ENCODE data around the gene TNFRSF4.
"Not testable (repeated sequence)": the region's sequence is repeated elsewhere in the genome, so short reads cannot be mapped to it uniquely, and the experiment has no call there.

The TNFRSF4 gene

GRCh38 chr1:1197551-1198422, 16.2 kb downstream of the TNFRSF4 start:
- H3K4me1 Mint-ChIP-seq = peaks cover 12% of the 10 kb centered on the region
- H3K27ac Mint-ChIP-seq = no peak overlapping the region
- H3K4me3 Mint-ChIP-seq = no peak overlapping the region
- H3K27me3 Mint-ChIP-seq = no peaks in the 10 kb centered on the region
- H3K36me3 Mint-ChIP-seq (ENCODE audit: low read depth) = no peaks in the 10 kb centered on the region
- H3K9me3 Mint-ChIP-seq = peaks cover 7% of the 10 kb centered on the region
- DNase-seq (no peak), ATAC-seq (no peak)

GRCh38 chr1:1197188-1197500, 16.8 kb downstream of the TNFRSF4 start:
- Mint-ChIP-seq H3K27ac (no peak overlapping the region), H3K4me3 (no peak overlapping the region), H3K9me3 (peaks cover 7% of the 10 kb centered on the region), H3K4me1 (peaks cover 12% of the 10 kb centered on the region), H3K27me3 (no peaks in the 10 kb centered on the region), H3K36me3 (ENCODE audit: low read depth) (peaks cover under 1% of the 10 kb centered on the region)
- DNase-seq (no peak), ATAC-seq (no peak)

- H3K4me3 Mint-ChIP-seq = no peak overlapping the region
- H3K4me1 Mint-ChIP-seq = peaks cover 12% of the 10 kb centered on the region
- peaks cover 12% of the 10 kb centered on the region for H3K9me3 Mint-ChIP-seq
- peaks cover 1% of the 10 kb centered on the region for H3K27me3 Mint-ChIP-seq
- H3K27ac Mint-ChIP-seq = no peak overlapping the region
- DNase-seq (no peak), ATAC-seq (no peak)
- peaks cover 3% of the 10 kb centered on the region for H3K36me3 Mint-ChIP-seq (ENCODE audit: low read depth)
These were observed 17.3 kb downstream of the TNFRSF4 start for GRCh38 chr1:1196431-1197187.

- not testable (repeated sequence) for H3K4me3 Mint-ChIP-seq; H3K36me3 Mint-ChIP-seq (ENCODE audit: low read depth); H3K27ac Mint-ChIP-seq; DNase-seq; H3K27me3 Mint-ChIP-seq; ATAC-seq
- peaks cover 12% of the 10 kb centered on the region for H3K4me1 Mint-ChIP-seq
- peaks cover 12% of the 10 kb centered on the region for H3K9me3 Mint-ChIP-seq
These were observed 18.2 kb downstream of the TNFRSF4 start for GRCh38 chr1:1195726-1196125.

GRCh38 chr1:1194723-1195122, 19.2 kb downstream of the TNFRSF4 start:
- Mint-ChIP-seq H3K27me3 (peaks cover 1% of the 10 kb centered on the region), H3K4me3 (no peak overlapping the region), H3K36me3 (ENCODE audit: low read depth) (peaks cover 3% of the 10 kb centered on the region), H3K9me3 (peaks cover 12% of the 10 kb centered on the region), H3K27ac (no peak overlapping the region), H3K4me1 (peaks cover 2% of the 10 kb centered on the region)
- DNase-seq (no peak), ATAC-seq (no peak)

GRCh38 chr1:1191734-1192133, 22.2 kb downstream of the TNFRSF4 start:
- Mint-ChIP-seq H3K27me3 (peaks cover 3% of the 10 kb centered on the region), H3K4me3 (no peak overlapping the region), H3K4me1 (no peaks in the 10 kb centered on the region), H3K36me3 (ENCODE audit: low read depth) (peaks cover 3% of the 10 kb centered on the region), H3K9me3 (peaks cover 12% of the 10 kb centered on the region), H3K27ac (no peak overlapping the region)
- ATAC-seq (no peak), DNase-seq (no peak)

GRCh38 chr1:1189111-1189510, 24.8 kb downstream of the TNFRSF4 start:
- DNase-seq = no peak

GRCh38 chr1:1187938-1188337, 26.0 kb downstream of the TNFRSF4 start:
- Mint-ChIP-seq H3K27me3 (peaks cover 5% of the 10 kb centered on the region), H3K27ac (no peak overlapping the region), H3K9me3 (peaks cover 5% of the 10 kb centered on the region), H3K36me3 (ENCODE audit: low read depth) (peaks cover 3% of the 10 kb centered on the region), H3K4me1 (peaks cover 3% of the 10 kb centered on the region), H3K4me3 (no peak overlapping the region)
- DNase-seq (no peak), ATAC-seq (no peak)

More at GRCh38 chr1:1189111-1189510, 24.8 kb downstream of the TNFRSF4 start:
- H3K4me3 Mint-ChIP-seq = no peak overlapping the region
- H3K36me3 Mint-ChIP-seq (ENCODE audit: low read depth) = peaks cover 3% of the 10 kb centered on the region
- H3K4me1 Mint-ChIP-seq = no peaks in the 10 kb centered on the region
- no peak overlapping the region for H3K27ac Mint-ChIP-seq
- ATAC-seq = no peak
- peaks cover 3% of the 10 kb centered on the region for H3K27me3 Mint-ChIP-seq
- H3K9me3 Mint-ChIP-seq = peaks cover 6% of the 10 kb centered on the region

GRCh38 chr1:1185101-1185765, 28.7 kb downstream of the TNFRSF4 start:
- Mint-ChIP-seq H3K4me1 (peaks cover 3% of the 10 kb centered on the region), H3K4me3 (no peak overlapping the region), H3K36me3 (ENCODE audit: low read depth) (no peaks in the 10 kb centered on the region), H3K27ac (no peak overlapping the region), H3K9me3 (no peaks in the 10 kb centered on the region), H3K27me3 (peaks cover 9% of the 10 kb centered on the region)
- ATAC-seq (no peak), DNase-seq (no peak)

- ATAC-seq (no peak), DNase-seq (no peak)
- H3K36me3 Mint-ChIP-seq (ENCODE audit: low read depth) = no peaks in the 10 kb centered on the region
- H3K9me3 Mint-ChIP-seq = no peaks in the 10 kb centered on the region
- peaks cover 3% of the 10 kb centered on the region for H3K4me1 Mint-ChIP-seq
- H3K4me3 Mint-ChIP-seq = no peak overlapping the region
- H3K27me3 Mint-ChIP-seq = peaks cover 9% of the 10 kb centered on the region
- H3K27ac Mint-ChIP-seq = no peak overlapping the region
These were observed 29.8 kb downstream of the TNFRSF4 start for GRCh38 chr1:1183833-1184775.

GRCh38 chr1:1183221-1183747, 30.7 kb downstream of the TNFRSF4 start:
- Mint-ChIP-seq H3K36me3 (ENCODE audit: low read depth) (no peaks in the 10 kb centered on the region), H3K4me3 (no peak overlapping the region), H3K27me3 (peaks cover 9% of the 10 kb centered on the region), H3K4me1 (peaks cover 3% of the 10 kb centered on the region), H3K9me3 (no peaks in the 10 kb centered on the region), H3K27ac (no peak overlapping the region)
- DNase-seq = no peak
- no peak for ATAC-seq

GRCh38 chr1:1182491-1183220, 31.3 kb downstream of the TNFRSF4 start:
- no peak overlapping the region for H3K4me3 Mint-ChIP-seq
- no peaks in the 10 kb centered on the region for H3K36me3 Mint-ChIP-seq (ENCODE audit: low read depth)
- peaks cover 3% of the 10 kb centered on the region for H3K4me1 Mint-ChIP-seq
- no peak overlapping the region for H3K27ac Mint-ChIP-seq
- peaks cover 7% of the 10 kb centered on the region for H3K27me3 Mint-ChIP-seq
- no peaks in the 10 kb centered on the region for H3K9me3 Mint-ChIP-seq
- DNase-seq (no peak), ATAC-seq (no peak)

- H3K4me3 Mint-ChIP-seq = no peak overlapping the region
- ATAC-seq (no peak), DNase-seq (no peak)
- no peaks in the 10 kb centered on the region for H3K9me3 Mint-ChIP-seq
- no peaks in the 10 kb centered on the region for H3K36me3 Mint-ChIP-seq (ENCODE audit: low read depth)
- H3K27ac Mint-ChIP-seq = no peak overlapping the region
- H3K4me1 Mint-ChIP-seq = peaks cover 3% of the 10 kb centered on the region
- peaks cover 8% of the 10 kb centered on the region for H3K27me3 Mint-ChIP-seq
These were observed 32.0 kb downstream of the TNFRSF4 start for GRCh38 chr1:1181938-1182410.
